Natural killer cell (primary cell): Measurements from ENCODE around the gene CD151. TPM values are rescaled to one million over a fixed set of nuclear protein-coding genes. Genes with fewer than 3 reads are reported as not detected.

Experiments
- ATAC-seq, 3 donors: fragments of 150-1000 bp in 2 of 3; fragments of 200-7000 bp in 1 of 3; cut with Tn5 transposase; 1 replicate in 1 of 3; 2 replicates in 2 of 3; pipeline ENCODE4 v1.10.0; 2021; ENCODE audit warnings: mild to moderate bottlenecking in 2 of 3, moderate library complexity in 2 of 3
- DNase-seq, 2 donors: peaks; one replicate each; pipeline versions ENCODE4 v3.0.0 to v3.0.0-alpha.2; 2013 to 2021; ENCODE audit warnings: mixed read lengths in 1 of 2
- H3K27ac ChIP-seq: one replicate; pipeline ENCODE4 v1.5.1; 2013; ENCODE audit warnings: mild to moderate bottlenecking, low read length
- H3K27me3 ChIP-seq: one replicate; pipeline ENCODE4 v1.6.1; 2013; ENCODE audit warnings: low read length; ENCODE audit not compliant: control insufficient read depth, insufficient read depth
- H3K36me3 ChIP-seq: one replicate; pipeline ENCODE4 v1.6.1; 2013; ENCODE audit warnings: low read length; ENCODE audit not compliant: control insufficient read depth, insufficient read depth
- H3K4me1 ChIP-seq: one replicate; pipeline ENCODE4 v1.6.1; 2013; ENCODE audit warnings: low read length; ENCODE audit not compliant: control insufficient read depth, insufficient read depth
- H3K4me3 ChIP-seq: one replicate; pipeline ENCODE4 v1.5.1; 2013; ENCODE audit warnings: low read length
- H3K9me3 ChIP-seq: one replicate; pipeline ENCODE4 v1.6.1; 2013; ENCODE audit warnings: low read length; ENCODE audit not compliant: control insufficient read depth, insufficient read depth
- H3K27ac Mint-ChIP-seq, 2 donors: one replicate each; pipeline ENCODE4 v1.8.0; 2022; ENCODE audit warnings: mild to moderate bottlenecking in 2 of 2, mixed read lengths in 2 of 2, moderate library complexity in 1 of 2
- H3K27me3 Mint-ChIP-seq, 2 donors: one replicate each; pipeline ENCODE4 v1.8.0; 2022; ENCODE audit warnings: low read depth in 2 of 2, mixed read lengths in 2 of 2
- H3K36me3 Mint-ChIP-seq: one replicate; pipeline ENCODE4 v1.8.0; 2022; ENCODE audit warnings: mixed read lengths
- H3K4me1 Mint-ChIP-seq, 2 donors: one replicate each; pipeline ENCODE4 v1.8.0; 2022; ENCODE audit warnings: mixed read lengths in 2 of 2
- H3K4me3 Mint-ChIP-seq: one replicate; pipeline ENCODE4 v1.8.0; 2022; ENCODE audit warnings: mild to moderate bottlenecking, moderate library complexity, mixed read lengths
- H3K9me3 Mint-ChIP-seq, 2 donors: one replicate each; pipeline ENCODE4 v1.8.0; 2022; ENCODE audit warnings: mixed read lengths in 2 of 2
- WGBS: methylation state at CpG from one replicate; pipeline ENCODE4 v1.1.7; 2013; ENCODE audit warnings: missing lambda C conversion rate; ENCODE audit not compliant: insufficient coverage; 5-methylcytosine and 5-hydroxymethylcytosine counted together
- intact Hi-C: fragments of 100-400 bp; cut with micrococcal nuclease; formaldehyde crosslinking; loops from one replicate; pipeline ENCODE4 v1.14.2; 2022
- total RNA-seq, 4 donors: library from RNA; stranded (reverse); fragments of 120-200 nt in 1 of 4; gene quantifications; one replicate each; pipeline versions ENCODE4 v1.2.3 to v1.2.4, GENCODE V29; 2013 to 2022
- TF ChIP-seq, protein P1 (sequence below): fragments of 200-600 bp; IDR thresholded peaks from one replicate; pipeline ENCODE4 v1.8.0; 2022; ENCODE audit warnings: antibody characterized with exemption

Gene CD151
- total RNA-seq, 3 donors from 2014 or later (not counting 1 experiment from before 2014, with no cell fraction given) = 40.9 to 68.3 (median 52.9) TPM

DNA sequence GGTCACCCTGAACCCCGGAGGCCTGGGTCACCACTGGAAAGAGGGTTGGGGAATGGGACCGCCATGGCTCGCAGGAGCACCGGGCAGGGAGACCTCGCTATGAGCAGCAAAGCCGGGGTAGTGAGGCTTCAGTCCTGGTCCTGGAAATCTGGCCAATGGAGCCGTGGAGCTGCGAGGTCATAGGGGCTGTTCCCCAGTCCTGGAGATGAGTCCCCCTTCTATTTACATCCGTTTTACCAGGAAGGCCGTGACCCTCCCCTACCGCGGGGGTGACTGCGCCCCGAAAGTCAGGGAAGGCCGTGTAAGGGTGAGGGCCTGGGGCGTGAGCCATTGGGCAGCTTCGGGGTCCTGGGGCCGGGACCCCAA, 28.2 kb upstream of the CD151 start:
- H3K9me3 ChIP-seq = no peaks in the 10 kb centered on the region
- DNase-seq (no peak), ATAC-seq (no peak)
- Mint-ChIP-seq H3K27me3 (no peaks in the 10 kb centered on the region), H3K9me3 (no peaks in the 10 kb centered on the region), H3K4me1 (peaks cover 11 to 19% of the 10 kb centered on the region in 2 donors), H3K27ac (peak overlapping the region; percentile 61 to 81), H3K4me3 (peak overlapping the region; percentile 81), H3K36me3 (no peaks in the 10 kb centered on the region)
- peaks cover 5% of the 10 kb centered on the region for H3K36me3 ChIP-seq
- peak overlapping the region; percentile 64 for H3K27ac ChIP-seq
- intact Hi-C loops = no loop called here
- H3K27me3 ChIP-seq = no peaks in the 10 kb centered on the region
- H3K4me1 ChIP-seq = peaks cover 29% of the 10 kb centered on the region
- peak overlapping the region; percentile 65 for H3K4me3 ChIP-seq
- WGBS = 11% methylated on average over 13 of the region's 18 CpGs
- TF ChIP-seq, protein P1, sequence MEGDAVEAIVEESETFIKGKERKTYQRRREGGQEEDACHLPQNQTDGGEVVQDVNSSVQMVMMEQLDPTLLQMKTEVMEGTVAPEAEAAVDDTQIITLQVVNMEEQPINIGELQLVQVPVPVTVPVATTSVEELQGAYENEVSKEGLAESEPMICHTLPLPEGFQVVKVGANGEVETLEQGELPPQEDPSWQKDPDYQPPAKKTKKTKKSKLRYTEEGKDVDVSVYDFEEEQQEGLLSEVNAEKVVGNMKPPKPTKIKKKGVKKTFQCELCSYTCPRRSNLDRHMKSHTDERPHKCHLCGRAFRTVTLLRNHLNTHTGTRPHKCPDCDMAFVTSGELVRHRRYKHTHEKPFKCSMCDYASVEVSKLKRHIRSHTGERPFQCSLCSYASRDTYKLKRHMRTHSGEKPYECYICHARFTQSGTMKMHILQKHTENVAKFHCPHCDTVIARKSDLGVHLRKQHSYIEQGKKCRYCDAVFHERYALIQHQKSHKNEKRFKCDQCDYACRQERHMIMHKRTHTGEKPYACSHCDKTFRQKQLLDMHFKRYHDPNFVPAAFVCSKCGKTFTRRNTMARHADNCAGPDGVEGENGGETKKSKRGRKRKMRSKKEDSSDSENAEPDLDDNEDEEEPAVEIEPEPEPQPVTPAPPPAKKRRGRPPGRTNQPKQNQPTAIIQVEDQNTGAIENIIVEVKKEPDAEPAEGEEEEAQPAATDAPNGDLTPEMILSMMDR = no peak

DNA sequence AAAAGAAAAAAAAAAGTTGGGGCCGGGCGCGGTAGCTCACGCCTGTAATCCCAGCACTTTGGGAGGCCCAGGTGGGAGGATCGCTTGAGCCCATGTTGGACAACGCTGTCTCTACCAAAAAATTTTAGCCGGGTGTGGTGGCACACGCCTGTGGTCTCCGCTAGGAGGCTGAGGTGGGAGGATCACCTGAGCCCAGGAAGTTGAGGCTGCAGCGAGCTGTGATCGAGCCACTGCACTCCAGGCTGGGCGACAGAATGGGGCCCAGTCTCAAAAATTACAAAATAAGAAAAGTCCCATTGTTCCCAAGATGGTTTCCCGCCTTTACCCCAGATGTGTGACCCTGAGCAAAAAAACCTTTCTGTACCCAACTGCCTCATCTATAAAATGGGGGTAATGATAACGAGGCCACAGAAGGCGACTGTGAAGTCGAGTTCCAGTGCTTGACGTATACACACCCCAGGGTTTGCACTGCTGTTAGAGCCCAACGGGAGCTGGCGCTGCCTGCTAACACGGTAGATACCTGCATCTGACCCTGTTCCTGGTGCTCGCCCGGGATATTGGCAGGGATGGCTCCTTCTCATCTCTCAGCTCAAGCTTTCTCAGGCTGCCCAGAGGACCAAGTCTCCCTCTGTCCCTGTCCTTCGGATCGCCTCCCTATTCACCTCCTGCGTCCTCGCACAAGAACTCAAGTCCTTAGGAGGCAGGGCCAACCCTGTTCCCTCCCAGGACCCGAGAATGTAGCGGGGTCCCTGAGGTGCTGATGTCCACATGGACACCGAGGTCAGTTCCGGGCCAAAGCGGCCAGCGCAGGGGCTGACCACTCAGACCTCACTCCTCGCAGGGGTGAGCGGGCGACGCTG, 24.1 kb upstream of the CD151 start:
- TF ChIP-seq, protein P1 = no peak
- Histone ChIP-seq H3K4me3 (peak overlapping the region; percentile 50), H3K36me3 (peaks cover 22% of the 10 kb centered on the region), H3K9me3 (no peaks in the 10 kb centered on the region), H3K27me3 (no peaks in the 10 kb centered on the region), H3K27ac (peak overlapping the region; percentile 83), H3K4me1 (peaks cover 45% of the 10 kb centered on the region)
- Mint-ChIP-seq H3K27ac (peak overlapping the region; percentile 94 to 95), H3K27me3 (no peaks in the 10 kb centered on the region), H3K4me3 (peak overlapping the region; percentile 90), H3K4me1 (peaks cover 22 to 32% of the 10 kb centered on the region in 2 donors), H3K9me3 (no peaks in the 10 kb centered on the region), H3K36me3 (no peaks in the 10 kb centered on the region)
- peak in 1 of 2 donors; percentile 66 for DNase-seq
- 26% methylated on average over 36 of the region's 36 CpGs for WGBS
- intact Hi-C loops = loop anchor here (1.0 kb wide), 2 partner anchors 11 kb away; no protein-coding TSS in a partner anchor
- ATAC-seq = no peak

DNA sequence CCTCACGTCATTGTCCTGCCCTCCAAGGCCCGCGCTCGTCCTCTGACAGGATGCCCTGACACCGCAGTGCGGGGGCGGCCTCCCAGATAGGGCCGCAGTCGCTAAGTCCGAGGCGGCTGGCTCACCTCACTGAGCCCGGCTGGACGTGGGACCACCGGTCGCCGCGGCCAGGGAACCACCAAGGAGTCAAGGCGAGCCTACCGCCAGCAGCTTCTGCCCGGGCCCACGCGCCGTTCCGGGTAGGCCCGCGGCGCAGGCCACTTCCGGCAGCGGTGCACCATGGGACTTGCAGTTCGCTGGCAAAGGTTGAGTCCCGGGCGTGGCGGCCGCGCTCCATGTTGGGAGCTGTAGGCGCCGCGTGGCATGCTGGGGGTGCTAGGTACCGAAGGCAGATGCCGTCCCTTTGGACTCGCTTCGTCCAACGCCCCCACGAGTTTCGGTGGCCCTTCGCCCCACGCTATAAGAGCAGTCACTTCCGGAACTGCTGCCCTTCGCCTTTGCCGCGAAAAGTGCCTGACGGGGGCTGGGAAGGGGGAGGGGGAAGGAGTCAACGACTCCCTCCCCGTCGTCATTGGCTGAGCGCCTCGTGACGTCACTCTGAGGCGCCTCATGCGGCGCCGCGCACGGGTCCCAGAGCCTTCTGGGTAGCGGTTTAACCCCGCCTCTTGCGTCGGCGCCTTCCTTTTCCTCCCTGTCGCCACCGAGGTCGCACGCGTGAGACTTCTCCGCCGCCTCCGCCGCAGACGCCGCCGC, 23.3 kb upstream of the CD151 start, which contains the start of gene RPLP2:
Gene RPLP2 (plus strand): TSS at position 681 of the 753 bp plus-strand sequence. CDS start 268 bp downstream, outside the sequence.
- peaks cover 37% of the 10 kb centered on the region for H3K4me1 ChIP-seq
- peak within 1 kb of the TSS; percentile 83 for H3K27ac ChIP-seq
- H3K4me1 Mint-ChIP-seq = peaks cover 22 to 27% of the 10 kb centered on the region in 2 donors
- H3K36me3 ChIP-seq = peaks cover 26% of the 10 kb centered on the region
- no peaks in the 10 kb centered on the region for H3K36me3 Mint-ChIP-seq
- no peaks in the 10 kb centered on the region for H3K9me3 ChIP-seq
- no peaks in the 10 kb centered on the region for H3K27me3 Mint-ChIP-seq
- H3K4me3 Mint-ChIP-seq = peak within 1 kb of the TSS; percentile 90
- H3K27me3 ChIP-seq = no peaks in the 10 kb centered on the region
- intact Hi-C loops = loop anchor here (1.0 kb wide), 2 partner anchors 10 to 12 kb away; no protein-coding TSS in a partner anchor
- ATAC-seq (peak; percentile 81 to 93 (median 84)), DNase-seq (peak; percentile 99)
- no peaks in the 10 kb centered on the region for H3K9me3 Mint-ChIP-seq
- H3K4me3 ChIP-seq = peak within 1 kb of the TSS; percentile 50
- peak within 1 kb of the TSS; percentile 94 to 95 for H3K27ac Mint-ChIP-seq
- under 1% methylated on average over 81 of the region's 81 CpGs for WGBS
- TF ChIP-seq, protein P1 = no peak
